ENCODE results near the gene KCNH5. TPM values are rescaled to one million over a fixed set of nuclear protein-coding genes. Genes with fewer than 3 reads are reported as not detected.

Gene KCNH5
- total RNA-seq, 1 experiment from 2014 or later: 1.4 TPM

DNA sequence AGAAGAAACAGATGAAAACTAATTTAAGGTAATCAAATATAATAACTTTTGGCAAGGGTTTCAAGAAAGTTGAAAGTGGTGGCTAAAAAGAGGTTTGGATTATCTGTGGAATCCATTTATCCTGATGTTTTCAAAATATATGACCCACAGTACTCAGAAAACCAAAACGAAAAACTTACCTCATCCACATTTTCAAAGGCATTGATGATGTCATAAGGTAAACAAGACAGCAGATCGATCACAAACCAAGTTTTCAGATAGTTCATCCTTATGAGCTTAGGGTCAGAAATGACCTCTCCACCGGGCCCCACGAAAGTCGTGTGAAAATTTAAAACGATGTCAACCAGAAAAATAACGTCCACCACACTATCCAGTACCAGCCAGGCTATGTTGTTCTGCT, 64.6 kb downstream of the KCNH5 start (continued):
- TF ChIP-seq, protein P1, sequence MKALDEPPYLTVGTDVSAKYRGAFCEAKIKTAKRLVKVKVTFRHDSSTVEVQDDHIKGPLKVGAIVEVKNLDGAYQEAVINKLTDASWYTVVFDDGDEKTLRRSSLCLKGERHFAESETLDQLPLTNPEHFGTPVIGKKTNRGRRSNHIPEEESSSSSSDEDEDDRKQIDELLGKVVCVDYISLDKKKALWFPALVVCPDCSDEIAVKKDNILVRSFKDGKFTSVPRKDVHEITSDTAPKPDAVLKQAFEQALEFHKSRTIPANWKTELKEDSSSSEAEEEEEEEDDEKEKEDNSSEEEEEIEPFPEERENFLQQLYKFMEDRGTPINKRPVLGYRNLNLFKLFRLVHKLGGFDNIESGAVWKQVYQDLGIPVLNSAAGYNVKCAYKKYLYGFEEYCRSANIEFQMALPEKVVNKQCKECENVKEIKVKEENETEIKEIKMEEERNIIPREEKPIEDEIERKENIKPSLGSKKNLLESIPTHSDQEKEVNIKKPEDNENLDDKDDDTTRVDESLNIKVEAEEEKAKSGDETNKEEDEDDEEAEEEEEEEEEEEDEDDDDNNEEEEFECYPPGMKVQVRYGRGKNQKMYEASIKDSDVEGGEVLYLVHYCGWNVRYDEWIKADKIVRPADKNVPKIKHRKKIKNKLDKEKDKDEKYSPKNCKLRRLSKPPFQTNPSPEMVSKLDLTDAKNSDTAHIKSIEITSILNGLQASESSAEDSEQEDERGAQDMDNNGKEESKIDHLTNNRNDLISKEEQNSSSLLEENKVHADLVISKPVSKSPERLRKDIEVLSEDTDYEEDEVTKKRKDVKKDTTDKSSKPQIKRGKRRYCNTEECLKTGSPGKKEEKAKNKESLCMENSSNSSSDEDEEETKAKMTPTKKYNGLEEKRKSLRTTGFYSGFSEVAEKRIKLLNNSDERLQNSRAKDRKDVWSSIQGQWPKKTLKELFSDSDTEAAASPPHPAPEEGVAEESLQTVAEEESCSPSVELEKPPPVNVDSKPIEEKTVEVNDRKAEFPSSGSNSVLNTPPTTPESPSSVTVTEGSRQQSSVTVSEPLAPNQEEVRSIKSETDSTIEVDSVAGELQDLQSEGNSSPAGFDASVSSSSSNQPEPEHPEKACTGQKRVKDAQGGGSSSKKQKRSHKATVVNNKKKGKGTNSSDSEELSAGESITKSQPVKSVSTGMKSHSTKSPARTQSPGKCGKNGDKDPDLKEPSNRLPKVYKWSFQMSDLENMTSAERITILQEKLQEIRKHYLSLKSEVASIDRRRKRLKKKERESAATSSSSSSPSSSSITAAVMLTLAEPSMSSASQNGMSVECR (CRISPR knock-in tag; IDR thresholded peaks at IDR 0.05; ENCODE audit: borderline replicate concordance): no peak
- TF ChIP-seq TEAD4 (CRISPR knock-in tag; IDR thresholded peaks at IDR 0.05): no peak
- TF ChIP-seq RELA (CRISPR knock-in tag; IDR thresholded peaks at IDR 0.05; ENCODE audit: borderline replicate concordance): no peak
- TF ChIP-seq ZBTB21 (CRISPR knock-in tag; IDR thresholded peaks at IDR 0.05; ENCODE audit: borderline replicate concordance): no peak
- TF ChIP-seq, protein P2, sequence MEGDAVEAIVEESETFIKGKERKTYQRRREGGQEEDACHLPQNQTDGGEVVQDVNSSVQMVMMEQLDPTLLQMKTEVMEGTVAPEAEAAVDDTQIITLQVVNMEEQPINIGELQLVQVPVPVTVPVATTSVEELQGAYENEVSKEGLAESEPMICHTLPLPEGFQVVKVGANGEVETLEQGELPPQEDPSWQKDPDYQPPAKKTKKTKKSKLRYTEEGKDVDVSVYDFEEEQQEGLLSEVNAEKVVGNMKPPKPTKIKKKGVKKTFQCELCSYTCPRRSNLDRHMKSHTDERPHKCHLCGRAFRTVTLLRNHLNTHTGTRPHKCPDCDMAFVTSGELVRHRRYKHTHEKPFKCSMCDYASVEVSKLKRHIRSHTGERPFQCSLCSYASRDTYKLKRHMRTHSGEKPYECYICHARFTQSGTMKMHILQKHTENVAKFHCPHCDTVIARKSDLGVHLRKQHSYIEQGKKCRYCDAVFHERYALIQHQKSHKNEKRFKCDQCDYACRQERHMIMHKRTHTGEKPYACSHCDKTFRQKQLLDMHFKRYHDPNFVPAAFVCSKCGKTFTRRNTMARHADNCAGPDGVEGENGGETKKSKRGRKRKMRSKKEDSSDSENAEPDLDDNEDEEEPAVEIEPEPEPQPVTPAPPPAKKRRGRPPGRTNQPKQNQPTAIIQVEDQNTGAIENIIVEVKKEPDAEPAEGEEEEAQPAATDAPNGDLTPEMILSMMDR (IDR thresholded peaks at IDR 0.05): no peak
- TF ChIP-seq CBFB (CRISPR knock-in tag; IDR thresholded peaks at IDR 0.05; ENCODE audit: low read depth): no peak
- no peak for TF ChIP-seq ZNF396 (CRISPR knock-in tag; IDR thresholded peaks at IDR 0.05; ENCODE audit: borderline replicate concordance)

DNA sequence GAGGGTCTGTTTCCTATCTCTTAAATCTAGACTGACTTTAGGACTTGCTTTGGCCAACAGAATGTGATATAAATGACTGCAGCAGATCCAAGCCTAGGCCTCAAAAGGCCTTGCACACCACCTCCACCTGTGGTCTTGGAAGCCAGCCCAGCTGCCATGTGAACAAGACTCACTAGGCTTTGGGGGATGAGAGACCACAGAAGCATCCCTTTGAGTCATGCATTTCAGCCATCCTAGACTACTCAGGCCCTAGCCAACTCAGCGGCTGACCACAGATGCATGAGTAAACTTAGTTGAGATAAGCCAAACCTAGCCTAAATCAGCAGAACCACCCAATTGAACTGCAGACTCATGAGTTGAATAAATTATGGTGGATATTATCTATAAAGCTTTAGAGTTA, 87.7 kb downstream of the KCNH5 start:
- DNase-seq (ENCODE audit: low spot score) (no peak), ATAC-seq (no peak)
- no peak overlapping the region for H3K4me3 Mint-ChIP-seq
- H3K27ac Mint-ChIP-seq: no peak overlapping the region
- H3K9me3 Mint-ChIP-seq: peaks cover 17% of the 10 kb centered on the region
- no peaks in the 10 kb centered on the region for H3K27me3 Mint-ChIP-seq (ENCODE audit: low read depth)
- H3K36me3 Mint-ChIP-seq: peaks cover 13% of the 10 kb centered on the region
- POLR2A ChIA-PET: no interaction called here
- no peaks in the 10 kb centered on the region for H3K4me1 Mint-ChIP-seq
- CTCF ChIA-PET: no interaction called here
- no peak for TF ChIP-seq TCF7 (CRISPR knock-in tag; IDR thresholded peaks at IDR 0.05; ENCODE audit: low read depth)
- no peak for TF ChIP-seq ZNF416 (CRISPR knock-in tag; IDR thresholded peaks at IDR 0.05)
- TF ChIP-seq CREM (CRISPR knock-in tag; IDR thresholded peaks at IDR 0.05): no peak
- no peak for TF ChIP-seq TEAD1 (CRISPR knock-in tag; IDR thresholded peaks at IDR 0.05)
- TF ChIP-seq, protein P3, sequence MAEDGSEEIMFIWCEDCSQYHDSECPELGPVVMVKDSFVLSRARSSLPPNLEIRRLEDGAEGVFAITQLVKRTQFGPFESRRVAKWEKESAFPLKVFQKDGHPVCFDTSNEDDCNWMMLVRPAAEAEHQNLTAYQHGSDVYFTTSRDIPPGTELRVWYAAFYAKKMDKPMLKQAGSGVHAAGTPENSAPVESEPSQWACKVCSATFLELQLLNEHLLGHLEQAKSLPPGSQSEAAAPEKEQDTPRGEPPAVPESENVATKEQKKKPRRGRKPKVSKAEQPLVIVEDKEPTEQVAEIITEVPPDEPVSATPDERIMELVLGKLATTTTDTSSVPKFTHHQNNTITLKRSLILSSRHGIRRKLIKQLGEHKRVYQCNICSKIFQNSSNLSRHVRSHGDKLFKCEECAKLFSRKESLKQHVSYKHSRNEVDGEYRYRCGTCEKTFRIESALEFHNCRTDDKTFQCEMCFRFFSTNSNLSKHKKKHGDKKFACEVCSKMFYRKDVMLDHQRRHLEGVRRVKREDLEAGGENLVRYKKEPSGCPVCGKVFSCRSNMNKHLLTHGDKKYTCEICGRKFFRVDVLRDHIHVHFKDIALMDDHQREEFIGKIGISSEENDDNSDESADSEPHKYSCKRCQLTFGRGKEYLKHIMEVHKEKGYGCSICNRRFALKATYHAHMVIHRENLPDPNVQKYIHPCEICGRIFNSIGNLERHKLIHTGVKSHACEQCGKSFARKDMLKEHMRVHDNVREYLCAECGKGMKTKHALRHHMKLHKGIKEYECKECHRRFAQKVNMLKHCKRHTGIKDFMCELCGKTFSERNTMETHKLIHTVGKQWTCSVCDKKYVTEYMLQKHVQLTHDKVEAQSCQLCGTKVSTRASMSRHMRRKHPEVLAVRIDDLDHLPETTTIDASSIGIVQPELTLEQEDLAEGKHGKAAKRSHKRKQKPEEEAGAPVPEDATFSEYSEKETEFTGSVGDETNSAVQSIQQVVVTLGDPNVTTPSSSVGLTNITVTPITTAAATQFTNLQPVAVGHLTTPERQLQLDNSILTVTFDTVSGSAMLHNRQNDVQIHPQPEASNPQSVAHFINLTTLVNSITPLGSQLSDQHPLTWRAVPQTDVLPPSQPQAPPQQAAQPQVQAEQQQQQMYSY (CRISPR knock-in tag; IDR thresholded peaks at IDR 0.05): no peak
- TF ChIP-seq, protein P4, sequence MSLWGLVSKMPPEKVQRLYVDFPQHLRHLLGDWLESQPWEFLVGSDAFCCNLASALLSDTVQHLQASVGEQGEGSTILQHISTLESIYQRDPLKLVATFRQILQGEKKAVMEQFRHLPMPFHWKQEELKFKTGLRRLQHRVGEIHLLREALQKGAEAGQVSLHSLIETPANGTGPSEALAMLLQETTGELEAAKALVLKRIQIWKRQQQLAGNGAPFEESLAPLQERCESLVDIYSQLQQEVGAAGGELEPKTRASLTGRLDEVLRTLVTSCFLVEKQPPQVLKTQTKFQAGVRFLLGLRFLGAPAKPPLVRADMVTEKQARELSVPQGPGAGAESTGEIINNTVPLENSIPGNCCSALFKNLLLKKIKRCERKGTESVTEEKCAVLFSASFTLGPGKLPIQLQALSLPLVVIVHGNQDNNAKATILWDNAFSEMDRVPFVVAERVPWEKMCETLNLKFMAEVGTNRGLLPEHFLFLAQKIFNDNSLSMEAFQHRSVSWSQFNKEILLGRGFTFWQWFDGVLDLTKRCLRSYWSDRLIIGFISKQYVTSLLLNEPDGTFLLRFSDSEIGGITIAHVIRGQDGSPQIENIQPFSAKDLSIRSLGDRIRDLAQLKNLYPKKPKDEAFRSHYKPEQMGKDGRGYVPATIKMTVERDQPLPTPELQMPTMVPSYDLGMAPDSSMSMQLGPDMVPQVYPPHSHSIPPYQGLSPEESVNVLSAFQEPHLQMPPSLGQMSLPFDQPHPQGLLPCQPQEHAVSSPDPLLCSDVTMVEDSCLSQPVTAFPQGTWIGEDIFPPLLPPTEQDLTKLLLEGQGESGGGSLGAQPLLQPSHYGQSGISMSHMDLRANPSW (CRISPR knock-in tag; conservative IDR thresholded peaks at IDR 0.05; ENCODE audit: low read depth): no peak
- TF ChIP-seq, protein P5, sequence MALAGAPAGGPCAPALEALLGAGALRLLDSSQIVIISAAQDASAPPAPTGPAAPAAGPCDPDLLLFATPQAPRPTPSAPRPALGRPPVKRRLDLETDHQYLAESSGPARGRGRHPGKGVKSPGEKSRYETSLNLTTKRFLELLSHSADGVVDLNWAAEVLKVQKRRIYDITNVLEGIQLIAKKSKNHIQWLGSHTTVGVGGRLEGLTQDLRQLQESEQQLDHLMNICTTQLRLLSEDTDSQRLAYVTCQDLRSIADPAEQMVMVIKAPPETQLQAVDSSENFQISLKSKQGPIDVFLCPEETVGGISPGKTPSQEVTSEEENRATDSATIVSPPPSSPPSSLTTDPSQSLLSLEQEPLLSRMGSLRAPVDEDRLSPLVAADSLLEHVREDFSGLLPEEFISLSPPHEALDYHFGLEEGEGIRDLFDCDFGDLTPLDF (CRISPR knock-in tag; IDR thresholded peaks at IDR 0.05): no peak
- TF ChIP-seq, protein P6, sequence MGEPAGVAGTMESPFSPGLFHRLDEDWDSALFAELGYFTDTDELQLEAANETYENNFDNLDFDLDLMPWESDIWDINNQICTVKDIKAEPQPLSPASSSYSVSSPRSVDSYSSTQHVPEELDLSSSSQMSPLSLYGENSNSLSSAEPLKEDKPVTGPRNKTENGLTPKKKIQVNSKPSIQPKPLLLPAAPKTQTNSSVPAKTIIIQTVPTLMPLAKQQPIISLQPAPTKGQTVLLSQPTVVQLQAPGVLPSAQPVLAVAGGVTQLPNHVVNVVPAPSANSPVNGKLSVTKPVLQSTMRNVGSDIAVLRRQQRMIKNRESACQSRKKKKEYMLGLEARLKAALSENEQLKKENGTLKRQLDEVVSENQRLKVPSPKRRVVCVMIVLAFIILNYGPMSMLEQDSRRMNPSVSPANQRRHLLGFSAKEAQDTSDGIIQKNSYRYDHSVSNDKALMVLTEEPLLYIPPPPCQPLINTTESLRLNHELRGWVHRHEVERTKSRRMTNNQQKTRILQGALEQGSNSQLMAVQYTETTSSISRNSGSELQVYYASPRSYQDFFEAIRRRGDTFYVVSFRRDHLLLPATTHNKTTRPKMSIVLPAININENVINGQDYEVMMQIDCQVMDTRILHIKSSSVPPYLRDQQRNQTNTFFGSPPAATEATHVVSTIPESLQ (CRISPR knock-in tag; IDR thresholded peaks at IDR 0.05): no peak
- TF ChIP-seq, protein P7, sequence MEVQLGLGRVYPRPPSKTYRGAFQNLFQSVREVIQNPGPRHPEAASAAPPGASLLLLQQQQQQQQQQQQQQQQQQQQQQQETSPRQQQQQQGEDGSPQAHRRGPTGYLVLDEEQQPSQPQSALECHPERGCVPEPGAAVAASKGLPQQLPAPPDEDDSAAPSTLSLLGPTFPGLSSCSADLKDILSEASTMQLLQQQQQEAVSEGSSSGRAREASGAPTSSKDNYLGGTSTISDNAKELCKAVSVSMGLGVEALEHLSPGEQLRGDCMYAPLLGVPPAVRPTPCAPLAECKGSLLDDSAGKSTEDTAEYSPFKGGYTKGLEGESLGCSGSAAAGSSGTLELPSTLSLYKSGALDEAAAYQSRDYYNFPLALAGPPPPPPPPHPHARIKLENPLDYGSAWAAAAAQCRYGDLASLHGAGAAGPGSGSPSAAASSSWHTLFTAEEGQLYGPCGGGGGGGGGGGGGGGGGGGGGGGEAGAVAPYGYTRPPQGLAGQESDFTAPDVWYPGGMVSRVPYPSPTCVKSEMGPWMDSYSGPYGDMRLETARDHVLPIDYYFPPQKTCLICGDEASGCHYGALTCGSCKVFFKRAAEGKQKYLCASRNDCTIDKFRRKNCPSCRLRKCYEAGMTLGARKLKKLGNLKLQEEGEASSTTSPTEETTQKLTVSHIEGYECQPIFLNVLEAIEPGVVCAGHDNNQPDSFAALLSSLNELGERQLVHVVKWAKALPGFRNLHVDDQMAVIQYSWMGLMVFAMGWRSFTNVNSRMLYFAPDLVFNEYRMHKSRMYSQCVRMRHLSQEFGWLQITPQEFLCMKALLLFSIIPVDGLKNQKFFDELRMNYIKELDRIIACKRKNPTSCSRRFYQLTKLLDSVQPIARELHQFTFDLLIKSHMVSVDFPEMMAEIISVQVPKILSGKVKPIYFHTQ (CRISPR knock-in tag; IDR thresholded peaks at IDR 0.05): no peak
- TF ChIP-seq ZNF232 (CRISPR knock-in tag; IDR thresholded peaks at IDR 0.05): no peak
- no peak for TF ChIP-seq ESRRA (CRISPR knock-in tag; IDR thresholded peaks at IDR 0.05; ENCODE audit: borderline replicate concordance)
